PC-3 (cell line): ENCODE data around the gene JAG2. TPM values are rescaled to one million over a fixed set of nuclear protein-coding genes. Genes with fewer than 3 reads are reported as not detected.

Source experiments
- ATAC-seq: fragments of 200-7000 bp; cut with Tn5 transposase; 2 replicates; pipeline ENCODE4 v1.9.1; 2020; ENCODE audit warnings: mild to moderate bottlenecking, moderate library complexity
- BruUV-seq: library from RNA; stranded (reverse); fragments of 400-500 nt; replicated peaks from 2 replicates; lab custom pipeline; 2021; lab: Mats Ljungman, UMichigan
- CTCF ChIA-PET: fragments of 300-600 bp; sonication (Branson Sonifier 250); formaldehyde crosslinking; loops from one replicate; lab custom pipeline; 2022; ENCODE audit warnings: antibody characterized with exemption; lab: Charles Lee
- POLR2A ChIA-PET: fragments of 300-600 bp; sonication (Branson Sonifier 250); formaldehyde crosslinking; loops from one replicate; lab custom pipeline; 2022; ENCODE audit warnings: antibody characterized with exemption; ENCODE audit not compliant: unreplicated experiment; lab: Charles Lee
- DNase-seq: peaks from one replicate; pipeline ENCODE4 v3.0.0-alpha.2; 2015
- H2AFZ ChIP-seq: fragments of 300-600 bp; sonication (generic); 2 replicates; pipeline ENCODE4 v1.6.0; 2016; ENCODE audit warnings: antibody characterized with exemption, low read length
- H3F3A ChIP-seq: fragments of 300-600 bp; sonication (generic); one replicate; pipeline ENCODE4 v1.6.0; 2017; ENCODE audit warnings: antibody characterized with exemption, low read length, control low read depth, mild to moderate bottlenecking; ENCODE audit not compliant: unreplicated experiment
- H3K27ac ChIP-seq: fragments of 300-600 bp; sonication (generic); 2 replicates; pipeline ENCODE4 v1.5.1; 2016; ENCODE audit warnings: mild to moderate bottlenecking, low read length
- H3K27me3 ChIP-seq: fragments of 300-600 bp; sonication (generic); 2 replicates; pipeline ENCODE4 v1.6.1; 2016; ENCODE audit warnings: low read length, mixed read lengths
- H3K36me3 ChIP-seq: fragments of 300-600 bp; sonication (generic); 2 replicates; pipeline ENCODE4 v1.6.1; 2016; ENCODE audit warnings: low read depth, mixed run types, low read length, mixed read lengths
- H3K4me1 ChIP-seq: fragments of 300-600 bp; sonication (generic); 2 replicates; pipeline ENCODE4 v1.5.1; 2016; ENCODE audit warnings: low read length; ENCODE audit not compliant: insufficient read depth
- H3K4me2 ChIP-seq: fragments of 300-600 bp; sonication (generic); 2 replicates; pipeline ENCODE4 v1.6.0; 2016; ENCODE audit warnings: low read length
- H3K4me3 ChIP-seq: fragments of 300-600 bp; sonication (generic); 2 replicates; pipeline ENCODE4 v1.5.1; 2016; ENCODE audit warnings: mild to moderate bottlenecking, low read length, mixed read lengths
- H3K79me2 ChIP-seq: fragments of 300-600 bp; sonication (generic); 2 replicates; pipeline ENCODE4 v1.6.1; 2017; ENCODE audit warnings: low read length, mixed read lengths
- H3K9ac ChIP-seq: fragments of 300-600 bp; sonication (generic); 2 replicates; pipeline ENCODE4 v1.6.0; 2016; ENCODE audit warnings: mild to moderate bottlenecking, low read length
- H3K9me2 ChIP-seq: fragments of 300-600 bp; sonication (generic); replicated peaks from 2 replicates; pipeline ENCODE4 v1.6.1; 2016; ENCODE audit warnings: mixed run types, low read length, mixed read lengths
- H3K9me3 ChIP-seq: fragments of 300-600 bp; sonication (generic); 2 replicates; pipeline ENCODE4 v1.6.1; 2016; ENCODE audit warnings: low read length, mixed read lengths
- H4K20me1 ChIP-seq: fragments of 300-600 bp; sonication (generic); 2 replicates; pipeline ENCODE4 v1.6.1; 2016; ENCODE audit warnings: low read length, mixed read lengths
- CTCF ChIP-seq: fragments of 300-600 bp; sonication (generic); conservative IDR thresholded peaks from 2 replicates; pipeline ENCODE4 v1.5.1; 2017; ENCODE audit warnings: antibody characterized with exemption, low read depth, mild to moderate bottlenecking, low read length
- EZH2 ChIP-seq: fragments of 300-600 bp; sonication (generic); IDR thresholded peaks from one replicate; pipeline ENCODE4 v1.6.1; 2017; ENCODE audit warnings: antibody characterized with exemption, mild to moderate bottlenecking, low read length; ENCODE audit not compliant: unreplicated experiment
- EZH2phosphoT487 ChIP-seq: fragments of 300-600 bp; sonication (generic); IDR thresholded peaks from 2 replicates; pipeline ENCODE4 v1.6.1; 2018; ENCODE audit warnings: mild to moderate bottlenecking, antibody characterized with exemption, low read length, borderline replicate concordance
- intact Hi-C: fragments of 100-400 bp; cut with micrococcal nuclease; formaldehyde crosslinking; loops from 2 replicates; pipeline ENCODE4 v1.9.0; 2023
- total RNA-seq: library from RNA; depleted of rRNA; stranded (reverse); fragments of >200 nt; gene quantifications from 2 replicates; pipeline ENCODE4 v1.2.3, GENCODE V29; 2014

The JAG2 gene
- total RNA-seq, 1 experiment from 2014 or later: 57.1 TPM

- no peaks in the 10 kb centered on the region for H3K9me2 ChIP-seq
- H3K36me3 ChIP-seq: no peaks in the 10 kb centered on the region
- no peak overlapping the region for H2AFZ ChIP-seq
- intact Hi-C loops: no loop called here
- BruUV-seq: no TSS peak
- no peaks in the 10 kb centered on the region for H3K9me3 ChIP-seq
- no peak overlapping the region for H3K4me3 ChIP-seq
- CTCF ChIA-PET: no interaction called here
- H3K27ac ChIP-seq: no peak overlapping the region
- peaks cover 12% of the 10 kb centered on the region for H3K4me1 ChIP-seq
- POLR2A ChIA-PET: no interaction called here
- H3K27me3 ChIP-seq: no peaks in the 10 kb centered on the region
- H4K20me1 ChIP-seq: peaks cover 15% of the 10 kb centered on the region; the same call in 1 of the 2 replicates
- peaks cover 55% of the 10 kb centered on the region for H3K79me2 ChIP-seq
- DNase-seq: no peak
- H3F3A ChIP-seq: no peaks in the 10 kb centered on the region
- H3K9ac ChIP-seq: no peak overlapping the region
- no peak for ATAC-seq
- TF ChIP-seq CTCF (no peak), EZH2phosphoT487 (no peak), EZH2 (no peak)
- H3K4me2 ChIP-seq: no peak overlapping the region
Measured at GRCh38 chr14:105161309-105161708, 7.3 kb downstream of the JAG2 start.

- TF ChIP-seq CTCF (no peak), EZH2phosphoT487 (no peak), EZH2 (no peak)
- DNase-seq: no peak
- no peaks in the 10 kb centered on the region for H3K36me3 ChIP-seq
- H2AFZ ChIP-seq: no peak overlapping the region
- H3K4me2 ChIP-seq: no peak overlapping the region
- ATAC-seq: no peak
- H3K27ac ChIP-seq: no peak overlapping the region
- POLR2A ChIA-PET: no interaction called here
- peaks cover 15% of the 10 kb centered on the region; the same call in 1 of the 2 replicates for H4K20me1 ChIP-seq
- H3K4me1 ChIP-seq: peaks cover 7% of the 10 kb centered on the region
- BruUV-seq: no TSS peak
- CTCF ChIA-PET: no interaction called here
- H3K79me2 ChIP-seq: peaks cover 50% of the 10 kb centered on the region
- H3K27me3 ChIP-seq: no peaks in the 10 kb centered on the region
- H3K9ac ChIP-seq: no peak overlapping the region
- no peak overlapping the region for H3K4me3 ChIP-seq
- intact Hi-C loops: no loop called here
- H3K9me3 ChIP-seq: no peaks in the 10 kb centered on the region
- no peaks in the 10 kb centered on the region for H3K9me2 ChIP-seq
- H3F3A ChIP-seq: no peaks in the 10 kb centered on the region
Measured at GRCh38 chr14:105160776-105161175, 7.8 kb downstream of the JAG2 start.

- ChIA-PET POLR2A (no interaction called here), CTCF (no interaction called here)
- Histone ChIP-seq H4K20me1 (peaks cover 9% of the 10 kb centered on the region; the same call in 1 of the 2 replicates), H3K4me1 (no peaks in the 10 kb centered on the region), H3K27ac (no peak overlapping the region), H3K9ac (no peak overlapping the region), H3K9me2 (no peaks in the 10 kb centered on the region), H3K4me2 (no peak overlapping the region), H3K27me3 (no peaks in the 10 kb centered on the region), H3F3A (no peaks in the 10 kb centered on the region), H2AFZ (no peak overlapping the region), H3K9me3 (no peaks in the 10 kb centered on the region), H3K79me2 (peaks cover 36% of the 10 kb centered on the region), H3K4me3 (no peak overlapping the region), H3K36me3 (no peaks in the 10 kb centered on the region)
- no peak for DNase-seq
- TF ChIP-seq EZH2phosphoT487 (no peak), CTCF (no peak), EZH2 (no peak)
- ATAC-seq: no peak
- intact Hi-C loops: no loop called here
- no TSS peak for BruUV-seq
Measured at GRCh38 chr14:105159344-105159743, 9.2 kb downstream of the JAG2 start.
